Endothelial cell (in vitro differentiated cells): ENCODE measurements around the gene OVCH1. TPM values are rescaled to one million over a fixed set of nuclear protein-coding genes. Genes with fewer than 3 reads are reported as not detected.
A peak's percentile ranks its signal among the peaks of the same experiment; 100 is the strongest.

Experiments
- DNase-seq: peaks from one replicate; pipeline ENCODE4 v3.0.0; 2021; ENCODE audit warnings: low spot score
- H3K27ac Mint-ChIP-seq: one replicate; pipeline ENCODE4 v1.8.0; 2021; ENCODE audit warnings: mixed read lengths, inconsistent platforms; ENCODE audit not compliant: unreplicated experiment
- H3K27me3 Mint-ChIP-seq: one replicate; pipeline ENCODE4 v1.8.0; 2021; ENCODE audit warnings: mild to moderate bottlenecking, moderate library complexity, mixed read lengths, inconsistent platforms; ENCODE audit not compliant: unreplicated experiment
- H3K36me3 Mint-ChIP-seq: one replicate; pipeline ENCODE4 v1.8.0; 2021; ENCODE audit warnings: mild to moderate bottlenecking, low read depth, mixed read lengths, inconsistent platforms; ENCODE audit not compliant: unreplicated experiment
- H3K4me1 Mint-ChIP-seq: one replicate; pipeline ENCODE4 v1.8.0; 2021; ENCODE audit warnings: mild to moderate bottlenecking, mixed read lengths, inconsistent platforms; ENCODE audit not compliant: unreplicated experiment
- H3K4me3 Mint-ChIP-seq: one replicate; pipeline ENCODE4 v1.8.0; 2021; ENCODE audit warnings: mild to moderate bottlenecking, mixed read lengths, inconsistent platforms; ENCODE audit not compliant: unreplicated experiment
- H3K9me3 Mint-ChIP-seq: one replicate; pipeline ENCODE4 v1.8.0; 2021; ENCODE audit warnings: mixed read lengths, inconsistent platforms; ENCODE audit not compliant: unreplicated experiment
- total RNA-seq: library from RNA; stranded (reverse); fragmentation: NEBNext Ultra II Directional; extraction: Animal tissue kit (Norgen Biotek cat#: 25700); gene quantifications from one replicate; pipeline ENCODE4 v1.2.1, GENCODE V29; 2021; ENCODE audit not compliant: unreplicated experiment
- TF ChIP-seq, protein P1 (sequence below): fragments of 200-600 bp; sonication (generic); IDR thresholded peaks from one replicate; pipeline ENCODE4 v1.5.0; 2021; ENCODE audit warnings: antibody characterized with exemption; ENCODE audit not compliant: unreplicated experiment

Gene OVCH1
- total RNA-seq, 1 donor from 2014 or later, result not detected

DNA sequence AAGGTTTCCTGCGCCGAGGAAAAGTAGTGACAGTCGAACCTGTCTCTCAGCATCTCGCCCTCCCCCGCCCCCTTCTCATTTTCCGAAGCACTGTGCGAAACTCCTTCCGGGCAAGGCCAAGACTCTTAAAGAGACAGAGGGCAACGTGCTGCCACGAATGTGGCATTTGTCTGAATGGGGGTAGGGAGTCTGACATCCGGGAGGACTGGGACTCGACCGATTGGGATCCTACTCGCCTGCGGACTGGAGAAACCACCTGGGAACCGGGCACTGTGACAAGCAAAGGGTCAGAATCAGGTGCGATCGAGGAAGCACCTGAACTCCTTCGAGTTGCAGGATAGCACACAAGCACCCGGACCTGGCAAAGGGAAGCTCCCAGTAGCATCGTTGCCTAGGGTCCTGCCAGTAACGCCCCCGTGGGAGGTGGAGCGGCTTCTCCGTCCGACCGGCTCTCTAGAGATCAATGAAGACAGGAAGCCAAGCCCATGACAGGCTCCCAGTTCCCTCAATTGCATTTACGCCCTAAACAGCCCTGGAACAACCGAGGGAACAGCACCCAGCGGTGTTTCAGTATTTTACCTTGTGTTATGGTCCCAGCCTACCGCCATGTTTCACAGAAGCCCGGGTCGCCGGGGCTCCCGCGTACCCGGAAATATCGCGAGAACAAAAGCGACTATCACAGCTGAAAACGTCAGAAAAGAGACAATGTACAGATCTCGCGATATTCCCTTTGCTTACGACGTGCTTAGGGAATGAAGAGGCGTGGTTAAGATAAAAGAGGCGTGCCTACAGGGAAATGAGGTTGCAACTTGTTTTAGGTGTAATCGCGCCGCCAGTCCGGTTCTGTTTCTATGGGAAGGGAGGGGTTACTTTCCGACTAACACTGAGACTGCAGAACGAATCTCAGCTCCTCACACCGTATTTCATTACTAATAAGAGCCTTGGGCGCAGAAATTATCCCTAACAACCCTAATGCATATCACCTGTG, 116.7 kb downstream of the OVCH1 start, which contains the start of gene ERGIC2:
TSS of gene ERGIC2 (minus strand) at position 637 of the 988 bp plus-strand sequence. CDS start 9,539 bp downstream, outside the sequence.
- peak within 1 kb of the TSS; percentile 89 for H3K27ac Mint-ChIP-seq
- H3K9me3 Mint-ChIP-seq, result no peaks in the 10 kb centered on the region
- peak; percentile 88 for DNase-seq
- TF ChIP-seq, protein P1, sequence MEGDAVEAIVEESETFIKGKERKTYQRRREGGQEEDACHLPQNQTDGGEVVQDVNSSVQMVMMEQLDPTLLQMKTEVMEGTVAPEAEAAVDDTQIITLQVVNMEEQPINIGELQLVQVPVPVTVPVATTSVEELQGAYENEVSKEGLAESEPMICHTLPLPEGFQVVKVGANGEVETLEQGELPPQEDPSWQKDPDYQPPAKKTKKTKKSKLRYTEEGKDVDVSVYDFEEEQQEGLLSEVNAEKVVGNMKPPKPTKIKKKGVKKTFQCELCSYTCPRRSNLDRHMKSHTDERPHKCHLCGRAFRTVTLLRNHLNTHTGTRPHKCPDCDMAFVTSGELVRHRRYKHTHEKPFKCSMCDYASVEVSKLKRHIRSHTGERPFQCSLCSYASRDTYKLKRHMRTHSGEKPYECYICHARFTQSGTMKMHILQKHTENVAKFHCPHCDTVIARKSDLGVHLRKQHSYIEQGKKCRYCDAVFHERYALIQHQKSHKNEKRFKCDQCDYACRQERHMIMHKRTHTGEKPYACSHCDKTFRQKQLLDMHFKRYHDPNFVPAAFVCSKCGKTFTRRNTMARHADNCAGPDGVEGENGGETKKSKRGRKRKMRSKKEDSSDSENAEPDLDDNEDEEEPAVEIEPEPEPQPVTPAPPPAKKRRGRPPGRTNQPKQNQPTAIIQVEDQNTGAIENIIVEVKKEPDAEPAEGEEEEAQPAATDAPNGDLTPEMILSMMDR, result no peak
- H3K4me3 Mint-ChIP-seq, result peak within 1 kb of the TSS; percentile 97
- H3K36me3 Mint-ChIP-seq, result peaks cover 4% of the 10 kb centered on the region
- H3K4me1 Mint-ChIP-seq, result peaks cover 8% of the 10 kb centered on the region
- H3K27me3 Mint-ChIP-seq, result peaks cover 8% of the 10 kb centered on the region

Other genes with a start within 250 kb of the OVCH1 start
- 44.4 TPM for gene ERGIC2, start 116.5 kb downstream of the OVCH1 start, total RNA-seq